IMR-90 (cell line): ENCODE measurements around the gene CLBA1. TPM values are rescaled to one million over a fixed set of nuclear protein-coding genes. Genes with fewer than 3 reads are reported as not detected.

Source experiments
- ATAC-seq: fragments of 200-7000 bp; cut with Tn5 transposase; 2 replicates; pipeline ENCODE4 v1.9.1; 2020; ENCODE audit warnings: low read depth, mild to moderate bottlenecking, moderate library complexity
- BruUV-seq: library from RNA; stranded (reverse); fragments of 400-500 nt; replicated peaks from 2 replicates; lab custom pipeline; 2021; lab: Mats Ljungman, UMichigan
- CTCF ChIA-PET: fragments of 300-600 bp; formaldehyde crosslinking; extraction: SDS; loops from one replicate; lab custom pipeline; 2021; ENCODE audit warnings: antibody characterized with exemption; lab: Yijun Ruan, JAX
- POLR2A ChIA-PET: fragments of 300-600 bp; sonication (Branson Sonifier 250); formaldehyde crosslinking; loops from one replicate; lab custom pipeline; 2022; ENCODE audit warnings: antibody characterized with exemption; ENCODE audit not compliant: unreplicated experiment; lab: Charles Lee
- DNase-seq: peaks from one replicate; pipeline ENCODE4 v3.0.0; 2013
- H2AFZ ChIP-seq: replicated peaks from 2 replicates; pipeline ENCODE3; 2013; ENCODE audit warnings: low read length, mild to moderate bottlenecking; ENCODE audit not compliant: poor library complexity
- H2AK5ac ChIP-seq: 2 replicates; pipeline ENCODE4 v1.6.1; 2013; ENCODE audit warnings: low read depth, low read length, inconsistent platforms
- H2AK9ac ChIP-seq: replicated peaks from 2 replicates; pipeline ENCODE3; 2013; ENCODE audit warnings: mild to moderate bottlenecking, low read depth, low read length, moderate library complexity; ENCODE audit not compliant: poor library complexity
- H2BK120ac ChIP-seq: 2 replicates; pipeline ENCODE4 v1.6.1; 2013; ENCODE audit warnings: low read depth, low read length, inconsistent platforms
- H2BK15ac ChIP-seq: 3 replicates; pipeline ENCODE4 v1.6.1; 2013; ENCODE audit warnings: low read depth, low read length, inconsistent platforms
- H2BK20ac ChIP-seq: 2 replicates; pipeline ENCODE4 v1.6.1; 2013; ENCODE audit warnings: low read depth, mild to moderate bottlenecking, inconsistent platforms, low read length, moderate library complexity
- H2BK5ac ChIP-seq: 2 replicates; pipeline ENCODE4 v1.6.1; 2013; ENCODE audit warnings: mild to moderate bottlenecking, low read depth, low read length, inconsistent platforms; ENCODE audit not compliant: poor library complexity, severe bottlenecking
- H3K14ac ChIP-seq: replicated peaks from 2 replicates; pipeline ENCODE4 v1.6.1; 2013; ENCODE audit warnings: low read depth, low read length, inconsistent platforms
- H3K18ac ChIP-seq: 2 replicates; pipeline ENCODE4 v1.6.1; 2013; ENCODE audit warnings: low read depth, low read length, control low read depth
- H3K23ac ChIP-seq: 2 replicates; pipeline ENCODE4 v1.6.1; 2013; ENCODE audit warnings: low read depth, low read length, inconsistent platforms
- H3K27ac ChIP-seq: 2 replicates; pipeline ENCODE4 v1.5.1; 2013; ENCODE audit warnings: mild to moderate bottlenecking, control low read depth, low read length; ENCODE audit not compliant: insufficient read depth
- H3K27me3 ChIP-seq: 2 replicates; pipeline ENCODE4 v1.6.1; 2013; ENCODE audit warnings: low read length; ENCODE audit not compliant: control insufficient read depth, insufficient read depth
- H3K36me3 ChIP-seq: 2 replicates; pipeline ENCODE4 v1.6.1; 2013; ENCODE audit warnings: low read length, mixed read lengths; ENCODE audit not compliant: control insufficient read depth, insufficient read depth
- H3K4ac ChIP-seq: 2 replicates; pipeline ENCODE4 v1.6.1; 2013; ENCODE audit warnings: low read depth, low read length, inconsistent platforms
- H3K4me1 ChIP-seq: 2 replicates; pipeline ENCODE4 v1.6.1; 2013; ENCODE audit warnings: low read length, mixed read lengths; ENCODE audit not compliant: control insufficient read depth, insufficient read depth
- H3K4me2 ChIP-seq: 2 replicates; pipeline ENCODE4 v1.6.1; 2013; ENCODE audit warnings: low read depth, mild to moderate bottlenecking, control low read depth, low read length, moderate library complexity
- H3K4me3 ChIP-seq: 2 replicates; pipeline ENCODE4 v1.5.1; 2013; ENCODE audit warnings: low read depth, mild to moderate bottlenecking, control low read depth, low read length, moderate library complexity; ENCODE audit not compliant: insufficient read depth
- H3K56ac ChIP-seq: 2 replicates; pipeline ENCODE4 v1.6.1; 2013; ENCODE audit warnings: low read length, inconsistent platforms; ENCODE audit not compliant: insufficient read depth; ENCODE audit errors: extremely low read depth
- H3K79me1 ChIP-seq, 2 experiments: 2 replicates each; pipeline ENCODE4 v1.6.1; 2013; ENCODE audit warnings: low read length in 2 of 2, inconsistent platforms in 1 of 2, low read depth in 1 of 2
- H3K9ac ChIP-seq: 2 replicates; pipeline ENCODE4 v1.6.1; 2013; ENCODE audit warnings: low read depth, low read length, control low read depth
- H3K9me1 ChIP-seq: 2 replicates; pipeline ENCODE4 v1.6.1; 2013; ENCODE audit warnings: low read length, inconsistent platforms; ENCODE audit not compliant: insufficient read depth
- H3K9me3 ChIP-seq: 2 replicates; pipeline ENCODE4 v1.6.1; 2013; ENCODE audit warnings: low read length; ENCODE audit not compliant: control insufficient read depth, insufficient read depth
- H4K20me1 ChIP-seq: 2 replicates; pipeline ENCODE4 v1.6.1; 2013; ENCODE audit warnings: low read length, inconsistent platforms; ENCODE audit not compliant: insufficient read depth
- H4K5ac ChIP-seq: 2 replicates; pipeline ENCODE4 v1.6.1; 2013; ENCODE audit warnings: mild to moderate bottlenecking, low read depth, low read length, control low read depth
- H4K8ac ChIP-seq, 2 experiments: 2 replicates each; pipeline ENCODE4 v1.6.1; 2013; ENCODE audit warnings: low read depth in 2 of 2, low read length in 2 of 2, control low read depth in 1 of 2, inconsistent platforms in 1 of 2
- H4K91ac ChIP-seq: 2 replicates; pipeline ENCODE4 v1.6.1; 2013; ENCODE audit warnings: low read depth, low read length, inconsistent platforms; ENCODE audit not compliant: insufficient read depth
- BHLHE40 ChIP-seq: fragments of 150-350 bp; IDR thresholded peaks from 2 replicates; pipeline ENCODE4 v1.6.1; 2016; ENCODE audit warnings: mild to moderate bottlenecking, low read depth, low read length
- CEBPB ChIP-seq: IDR thresholded peaks from 2 replicates; pipeline ENCODE4 v1.6.1; 2012; ENCODE audit warnings: low read depth, low read length, improper control_type of control experiment
- CHD1 ChIP-seq: IDR thresholded peaks from 2 replicates; pipeline ENCODE4 v1.6.1; 2012; ENCODE audit warnings: low read depth, low read length, improper control_type of control experiment
- FOS ChIP-seq: fragments of 150-350 bp; IDR thresholded peaks from 2 replicates; pipeline ENCODE4 v1.6.1; 2016; ENCODE audit warnings: low read depth, low read length
- MAZ ChIP-seq: IDR thresholded peaks from 2 replicates; pipeline ENCODE4 v1.6.1; 2012; ENCODE audit warnings: low read depth, mild to moderate bottlenecking, low read length, improper control_type of control experiment, moderate library complexity, borderline replicate concordance
- NFE2L2 ChIP-seq: fragments of 150-350 bp; IDR thresholded peaks from 2 replicates; pipeline ENCODE4 v1.6.1; 2016; ENCODE audit warnings: low read depth, mild to moderate bottlenecking, low read length
- POLR2A ChIP-seq: IDR thresholded peaks from 2 replicates; pipeline ENCODE4 v1.6.1; 2012; ENCODE audit warnings: mild to moderate bottlenecking, low read depth, low read length
- RAD21 ChIP-seq: IDR thresholded peaks from 2 replicates; pipeline ENCODE4 v1.6.1; 2012; ENCODE audit warnings: low read length, improper control_type of control experiment
- RCOR1 ChIP-seq: IDR thresholded peaks from 2 replicates; pipeline ENCODE4 v1.6.1; 2012; ENCODE audit warnings: mild to moderate bottlenecking, low read length, improper control_type of control experiment; ENCODE audit not compliant: insufficient replicate concordance
- RFX5 ChIP-seq: IDR thresholded peaks from 2 replicates; pipeline ENCODE4 v1.8.0; 2012; ENCODE audit warnings: low read depth, mild to moderate bottlenecking, low read length, moderate library complexity
- SMC3 ChIP-seq: fragments of 150-350 bp; IDR thresholded peaks from 2 replicates; pipeline ENCODE4 v1.6.1; 2016; ENCODE audit warnings: low read depth, mild to moderate bottlenecking, antibody characterized with exemption, low read length, moderate library complexity
- WGBS, 2 experiments: methylation state at CpG; one replicate each; pipeline versions ENCODE4 v1.1.5 to v1.1.7; 2013; ENCODE audit warnings: missing lambda C conversion rate in 2 of 2; ENCODE audit not compliant: insufficient read length in 1 of 2; ENCODE audit errors: extremely low coverage in 2 of 2; 5-methylcytosine and 5-hydroxymethylcytosine counted together
- dilution Hi-C: fragments of 300-500 bp; cut with HindIII; formaldehyde crosslinking; loops from one replicate; pipeline ENCODE4 v1.14.3; 2018; ENCODE audit warnings: low sequenced_read_pairs; ENCODE audit not compliant: unreplicated experiment
- in situ Hi-C: fragments of 300-500 bp; cut with MboI; formaldehyde crosslinking; loops from 3 replicates; pipeline ENCODE4 v1.14.3; 2019; ENCODE audit warnings: low sequenced_read_pairs, inconsistent platforms, mixed read lengths
- intact Hi-C: fragments of 100-400 bp; cut with micrococcal nuclease; formaldehyde crosslinking; loops from 2 replicates; pipeline ENCODE4 v1.10.0; 2022
- polyA plus RNA-seq, 3 experiments: library from polyadenylated mRNA; depleted of rRNA; stranded (reverse); fragments of >200 nt; gene quantifications; 2 replicates each; pipeline ENCODE4 v1.2.3, GENCODE V29; 2012; ENCODE audit warnings: low replicate concordance in 1 of 3
- total RNA-seq: library from RNA; depleted of rRNA; stranded (reverse); fragments of >200 nt; gene quantifications from 2 replicates; pipeline ENCODE4 v1.2.3, GENCODE V29; 2012
- TF ChIP-seq, protein P1 (sequence below): fragments of 150-350 bp; IDR thresholded peaks from 2 replicates; pipeline ENCODE4 v1.6.1; 2016; ENCODE audit warnings: low read depth, mild to moderate bottlenecking, low read length, moderate library complexity, borderline replicate concordance
- TF ChIP-seq, protein P2 (sequence below): fragments of 150-350 bp; IDR thresholded peaks from 2 replicates; pipeline ENCODE4 v1.6.1; 2017; ENCODE audit warnings: mild to moderate bottlenecking, antibody characterized with exemption, low read length, low read depth

CLBA1 gene
- total and polyA plus RNA-seq, 2 of the 4 experiments (the other 2 are of a cell fraction): 2.7 to 6.2 TPM

GRCh38 chr14:105034315-105035039 is 48.9 kb downstream of the CLBA1 start:
- H2BK15ac ChIP-seq: no peak overlapping the region
- H3K9ac ChIP-seq: no peak overlapping the region
- no peak overlapping the region for H4K8ac ChIP-seq
- dilution Hi-C loops: no loop called here
- WGBS, 2 experiments: 74% methylated on average over 11 of the region's 17 CpGs; no CpG with 5 or more reads in 1 of the 2 experiments
- H2AFZ ChIP-seq: no peak overlapping the region
- POLR2A ChIA-PET: no interaction called here
- H3K23ac ChIP-seq: no peak overlapping the region
- H3K4me2 ChIP-seq: no peak overlapping the region
- no TSS peak for BruUV-seq
- in situ Hi-C loops: no loop called here
- peaks cover under 1% of the 10 kb centered on the region; the same call in 1 of the 2 replicates for H3K9me1 ChIP-seq
- no peak overlapping the region for H2AK9ac ChIP-seq
- no peak overlapping the region for H2BK120ac ChIP-seq
- ATAC-seq (no peak), DNase-seq (no peak)
- no peaks in the 10 kb centered on the region for H3K4me1 ChIP-seq
- H3K79me1 ChIP-seq: no peaks in the 10 kb centered on the region
- CTCF ChIA-PET: interaction anchor here (0.6 kb wide), 1 partner anchor 16 kb away, joined by 3 read pairs; no protein-coding TSS in a partner anchor
- no peak overlapping the region for H3K56ac ChIP-seq
- H2BK20ac ChIP-seq: no peak overlapping the region
- intact Hi-C loops: no loop called here
- H3K27ac ChIP-seq: no peak overlapping the region
- H3K14ac ChIP-seq: no peak overlapping the region
- no peak overlapping the region for H4K5ac ChIP-seq
- H3K18ac ChIP-seq: no peak overlapping the region
- no peak for TF ChIP-seq BHLHE40
- no peak for TF ChIP-seq SMC3
- no peak for TF ChIP-seq RAD21
- TF ChIP-seq CEBPB: no peak
- no peak for TF ChIP-seq RFX5
- TF ChIP-seq CHD1: no peak
- TF ChIP-seq MAZ: no peak
- no peak for TF ChIP-seq RCOR1
- TF ChIP-seq, protein P1, sequence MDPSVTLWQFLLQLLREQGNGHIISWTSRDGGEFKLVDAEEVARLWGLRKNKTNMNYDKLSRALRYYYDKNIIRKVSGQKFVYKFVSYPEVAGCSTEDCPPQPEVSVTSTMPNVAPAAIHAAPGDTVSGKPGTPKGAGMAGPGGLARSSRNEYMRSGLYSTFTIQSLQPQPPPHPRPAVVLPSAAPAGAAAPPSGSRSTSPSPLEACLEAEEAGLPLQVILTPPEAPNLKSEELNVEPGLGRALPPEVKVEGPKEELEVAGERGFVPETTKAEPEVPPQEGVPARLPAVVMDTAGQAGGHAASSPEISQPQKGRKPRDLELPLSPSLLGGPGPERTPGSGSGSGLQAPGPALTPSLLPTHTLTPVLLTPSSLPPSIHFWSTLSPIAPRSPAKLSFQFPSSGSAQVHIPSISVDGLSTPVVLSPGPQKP: no peak
- no peak for TF ChIP-seq FOS
- TF ChIP-seq POLR2A: no peak
- TF ChIP-seq NFE2L2: no peak
- TF ChIP-seq, protein P2, sequence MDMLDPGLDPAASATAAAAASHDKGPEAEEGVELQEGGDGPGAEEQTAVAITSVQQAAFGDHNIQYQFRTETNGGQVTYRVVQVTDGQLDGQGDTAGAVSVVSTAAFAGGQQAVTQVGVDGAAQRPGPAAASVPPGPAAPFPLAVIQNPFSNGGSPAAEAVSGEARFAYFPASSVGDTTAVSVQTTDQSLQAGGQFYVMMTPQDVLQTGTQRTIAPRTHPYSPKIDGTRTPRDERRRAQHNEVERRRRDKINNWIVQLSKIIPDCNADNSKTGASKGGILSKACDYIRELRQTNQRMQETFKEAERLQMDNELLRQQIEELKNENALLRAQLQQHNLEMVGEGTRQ: no peak
- H3K27me3 ChIP-seq: peaks cover 7% of the 10 kb centered on the region
- H3K9me3 ChIP-seq: 0 out of 2 replicates have a peak, but pooled peaks cover 2% of the 10 kb centered on the region
- H3K4ac ChIP-seq: no peak overlapping the region
- no peak overlapping the region for H2BK5ac ChIP-seq
- no peak overlapping the region for H3K4me3 ChIP-seq
- no peaks in the 10 kb centered on the region for H3K36me3 ChIP-seq
- H4K20me1 ChIP-seq: no peaks in the 10 kb centered on the region
- H4K91ac ChIP-seq: no peak overlapping the region
- no peak overlapping the region for H2AK5ac ChIP-seq
